Measurements from ENCODE around the gene LMTK3.

LMTK3 gene

GRCh38 chr19:48508729-48509411, 2.8 kb downstream of the LMTK3 start:
- no peak for DNase-seq (ENCODE audit: low spot score)

GRCh38 chr19:48507911-48508439, 3.7 kb downstream of the LMTK3 start:
- no peak for DNase-seq (ENCODE audit: low spot score)

GRCh38 chr19:48506138-48506733, 5.4 kb downstream of the LMTK3 start:
- peak; percentile 45 for DNase-seq (ENCODE audit: low spot score)

- no peak for DNase-seq (ENCODE audit: low spot score)
These were observed 9.2 kb downstream of the LMTK3 start for GRCh38 chr19:48502350-48503018.

GRCh38 chr19:48501494-48502349, 9.9 kb downstream of the LMTK3 start:
- DNase-seq (ENCODE audit: low spot score), result peak; percentile 15

- no peak for DNase-seq (ENCODE audit: low spot score)
These were observed 10.7 kb downstream of the LMTK3 start for GRCh38 chr19:48500830-48501493.

- no peak for DNase-seq (ENCODE audit: low spot score)
These were observed 12.1 kb downstream of the LMTK3 start for GRCh38 chr19:48499316-48500090.

- no peak for DNase-seq (ENCODE audit: low spot score)
These were observed 12.9 kb downstream of the LMTK3 start for GRCh38 chr19:48498595-48499311.

- no peak for DNase-seq (ENCODE audit: low spot score)
These were observed 13.7 kb downstream of the LMTK3 start for GRCh38 chr19:48497728-48498594.

- no peak for DNase-seq (ENCODE audit: low spot score)
These were observed 14.5 kb downstream of the LMTK3 start for GRCh38 chr19:48496959-48497727.

- no peak for DNase-seq (ENCODE audit: low spot score)
These were observed 16.2 kb downstream of the LMTK3 start for GRCh38 chr19:48495396-48495795.

- DNase-seq (ENCODE audit: low spot score), result no peak
These were observed 17.8 kb downstream of the LMTK3 start for GRCh38 chr19:48493718-48494401.

GRCh38 chr19:48492925-48493717, 18.5 kb downstream of the LMTK3 start:
- DNase-seq (ENCODE audit: low spot score), result peak; percentile 94

- no peak for DNase-seq (ENCODE audit: low spot score)
These were observed 19.9 kb downstream of the LMTK3 start for GRCh38 chr19:48491793-48492123.

GRCh38 chr19:48490981-48491792, 20.4 kb downstream of the LMTK3 start:
- DNase-seq (ENCODE audit: low spot score), result peak; percentile 26

GRCh38 chr19:48489608-48490216, 21.9 kb downstream of the LMTK3 start:
- DNase-seq (ENCODE audit: low spot score), result peak; percentile 82
